Skeletal muscle cell (primary cell): ENCODE measurements around the gene ERGIC2.
A peak's percentile ranks its signal among the peaks of the same experiment; 100 is the strongest.
"Not testable (repeated sequence)": the region's sequence is repeated elsewhere in the genome, so short reads cannot be mapped to it uniquely, and the experiment has no call there.

ENCODE experiments used
- DNase-seq: peaks from one replicate; pipeline ENCODE4 v3.0.0-alpha.2; 2010; ENCODE audit warnings: low read depth
- H3K4me3 ChIP-seq: 2 replicates; pipeline ENCODE4 v1.5.1; 2011; ENCODE audit warnings: low read depth, mild to moderate bottlenecking, control low read depth, low read length, moderate library complexity

ERGIC2 gene, protein sequence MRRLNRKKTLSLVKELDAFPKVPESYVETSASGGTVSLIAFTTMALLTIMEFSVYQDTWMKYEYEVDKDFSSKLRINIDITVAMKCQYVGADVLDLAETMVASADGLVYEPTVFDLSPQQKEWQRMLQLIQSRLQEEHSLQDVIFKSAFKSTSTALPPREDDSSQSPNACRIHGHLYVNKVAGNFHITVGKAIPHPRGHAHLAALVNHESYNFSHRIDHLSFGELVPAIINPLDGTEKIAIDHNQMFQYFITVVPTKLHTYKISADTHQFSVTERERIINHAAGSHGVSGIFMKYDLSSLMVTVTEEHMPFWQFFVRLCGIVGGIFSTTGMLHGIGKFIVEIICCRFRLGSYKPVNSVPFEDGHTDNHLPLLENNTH

DNA sequence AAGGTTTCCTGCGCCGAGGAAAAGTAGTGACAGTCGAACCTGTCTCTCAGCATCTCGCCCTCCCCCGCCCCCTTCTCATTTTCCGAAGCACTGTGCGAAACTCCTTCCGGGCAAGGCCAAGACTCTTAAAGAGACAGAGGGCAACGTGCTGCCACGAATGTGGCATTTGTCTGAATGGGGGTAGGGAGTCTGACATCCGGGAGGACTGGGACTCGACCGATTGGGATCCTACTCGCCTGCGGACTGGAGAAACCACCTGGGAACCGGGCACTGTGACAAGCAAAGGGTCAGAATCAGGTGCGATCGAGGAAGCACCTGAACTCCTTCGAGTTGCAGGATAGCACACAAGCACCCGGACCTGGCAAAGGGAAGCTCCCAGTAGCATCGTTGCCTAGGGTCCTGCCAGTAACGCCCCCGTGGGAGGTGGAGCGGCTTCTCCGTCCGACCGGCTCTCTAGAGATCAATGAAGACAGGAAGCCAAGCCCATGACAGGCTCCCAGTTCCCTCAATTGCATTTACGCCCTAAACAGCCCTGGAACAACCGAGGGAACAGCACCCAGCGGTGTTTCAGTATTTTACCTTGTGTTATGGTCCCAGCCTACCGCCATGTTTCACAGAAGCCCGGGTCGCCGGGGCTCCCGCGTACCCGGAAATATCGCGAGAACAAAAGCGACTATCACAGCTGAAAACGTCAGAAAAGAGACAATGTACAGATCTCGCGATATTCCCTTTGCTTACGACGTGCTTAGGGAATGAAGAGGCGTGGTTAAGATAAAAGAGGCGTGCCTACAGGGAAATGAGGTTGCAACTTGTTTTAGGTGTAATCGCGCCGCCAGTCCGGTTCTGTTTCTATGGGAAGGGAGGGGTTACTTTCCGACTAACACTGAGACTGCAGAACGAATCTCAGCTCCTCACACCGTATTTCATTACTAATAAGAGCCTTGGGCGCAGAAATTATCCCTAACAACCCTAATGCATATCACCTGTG lies at the start of gene ERGIC2:
ERGIC2 (minus strand) TSS at position 637 of the 988 bp plus-strand sequence. CDS start 9,539 bp downstream, outside the sequence.
- peak; percentile 98 for DNase-seq
- peak within 1 kb of the TSS; percentile 93 for H3K4me3 ChIP-seq

DNA sequence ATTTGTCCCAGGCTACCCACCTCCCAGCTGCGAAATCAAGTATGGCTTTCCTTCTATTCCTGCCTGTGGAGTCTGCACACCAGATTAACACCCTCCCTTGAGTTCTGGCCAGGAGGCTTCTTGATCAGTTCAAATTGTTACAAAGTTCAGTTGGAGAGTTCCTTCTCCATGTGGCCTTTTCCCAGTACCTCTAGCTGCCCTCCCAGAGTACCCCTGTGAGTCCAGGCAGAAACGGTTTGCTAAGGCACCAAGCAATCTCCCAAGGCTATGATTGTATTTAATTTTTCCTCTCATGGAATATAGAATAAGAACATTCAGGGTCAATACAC lies 49.7 kb upstream of the ERGIC2 start:
- DNase-seq: no peak
- no peak overlapping the region for H3K4me3 ChIP-seq

DNA sequence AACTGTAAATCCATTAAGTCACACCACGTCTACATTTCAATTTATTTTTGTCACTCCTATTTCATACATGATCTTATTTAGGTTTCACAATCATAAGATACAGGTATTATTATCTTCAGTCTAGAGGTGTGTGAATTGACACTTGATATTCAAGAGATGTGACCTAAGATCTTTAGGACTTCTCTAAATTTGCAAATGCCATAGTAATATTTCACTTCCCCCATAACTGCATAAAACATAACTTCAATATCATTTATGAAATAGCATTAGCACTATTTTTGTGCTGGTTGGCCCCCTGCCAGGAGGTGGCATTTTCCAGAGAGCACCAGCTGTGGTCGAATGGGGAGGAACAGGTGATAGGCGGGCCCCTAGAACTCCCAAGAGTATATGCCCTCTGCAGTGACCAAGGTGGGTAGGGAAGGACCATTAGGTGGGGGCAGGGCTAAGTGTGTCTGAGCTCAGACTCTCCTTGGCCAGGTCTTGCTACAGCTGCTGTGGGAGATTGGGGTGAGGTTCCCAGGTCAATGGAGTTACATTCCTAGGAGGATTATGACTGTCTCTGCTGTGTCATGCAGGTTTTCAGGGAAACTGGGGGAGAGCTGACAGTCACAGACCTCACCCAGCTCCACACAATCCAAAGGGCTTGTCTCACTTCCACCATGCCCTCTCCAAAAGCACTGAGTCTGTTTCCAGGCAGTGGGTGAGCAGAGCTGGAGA lies 49.2 kb upstream of the ERGIC2 start:
- H3K4me3 ChIP-seq: no peak overlapping the region
- DNase-seq: no peak

DNA sequence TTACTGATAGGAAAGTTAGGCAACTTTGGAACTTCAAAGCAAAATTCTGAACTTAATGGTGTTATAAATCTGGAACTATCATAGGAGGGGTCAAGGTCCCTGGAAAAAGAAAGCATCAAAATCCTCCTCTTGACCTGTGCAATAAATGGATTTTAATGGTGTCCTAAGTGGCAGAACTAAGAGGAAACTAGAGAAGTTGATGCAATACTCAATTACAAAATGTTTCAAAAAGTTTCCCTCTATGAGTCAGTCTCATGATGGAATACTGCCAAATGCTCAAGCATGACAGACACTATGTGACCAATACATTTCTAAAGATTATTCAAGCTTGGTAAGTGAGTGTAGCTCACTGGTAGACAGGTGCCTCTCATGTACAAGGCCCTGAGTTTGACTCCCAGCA lies 47.7 kb upstream of the ERGIC2 start:
- DNase-seq: peak; percentile 65
- no peak overlapping the region for H3K4me3 ChIP-seq

GRCh38 chr12:29427964-29428363 lies 47.0 kb upstream of the ERGIC2 start:
- no peak for DNase-seq
- H3K4me3 ChIP-seq: no peak overlapping the region

- no peak overlapping the region for H3K4me3 ChIP-seq
- no peak for DNase-seq
Measured at GRCh38 chr12:29426498-29426897, 45.5 kb upstream of the ERGIC2 start.

- no peak overlapping the region for H3K4me3 ChIP-seq
- DNase-seq: no peak
Measured at GRCh38 chr12:29425722-29426121, 44.8 kb upstream of the ERGIC2 start.

GRCh38 chr12:29416748-29417147 lies 35.8 kb upstream of the ERGIC2 start:
- DNase-seq: no peak
- H3K4me3 ChIP-seq: no peak overlapping the region

DNA sequence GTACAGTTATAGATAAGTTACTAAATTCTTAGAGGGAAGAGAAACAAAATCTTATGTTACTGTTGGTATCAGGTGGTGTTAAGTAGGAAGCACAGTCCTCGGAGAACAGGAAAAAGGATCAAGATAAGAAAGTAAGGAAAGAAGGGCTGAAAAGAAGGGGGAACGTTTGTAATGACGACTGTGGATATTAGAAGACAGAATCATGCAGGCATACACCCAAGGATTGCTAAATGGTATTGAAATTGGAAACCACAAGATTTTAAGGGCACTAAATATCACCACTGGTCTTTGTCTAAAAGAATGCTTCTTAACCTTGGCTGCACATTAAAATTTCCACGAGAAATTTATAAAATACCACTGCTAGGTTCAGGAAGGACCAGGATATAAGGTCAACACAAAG lies 34.1 kb upstream of the ERGIC2 start:
- no peak overlapping the region for H3K4me3 ChIP-seq
- no peak for DNase-seq

DNA sequence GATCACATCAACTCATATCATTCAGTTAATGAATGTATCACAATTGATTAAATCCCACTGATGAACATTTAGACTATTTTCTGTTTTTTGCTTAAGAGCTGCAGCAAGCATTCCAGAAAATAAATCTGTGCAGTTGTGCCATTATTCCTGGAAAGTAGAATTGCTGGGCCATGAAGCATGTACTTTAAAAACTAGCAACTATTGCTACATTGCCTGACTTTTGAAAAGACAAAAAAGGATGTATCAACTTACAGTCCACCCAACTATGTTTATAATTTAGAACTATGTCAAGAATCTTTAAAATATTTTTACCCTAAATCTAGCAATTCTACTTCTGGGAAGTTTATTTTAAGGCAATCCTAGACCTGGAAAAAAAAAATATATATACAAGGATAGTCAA lies 33.4 kb upstream of the ERGIC2 start:
- no peak overlapping the region for H3K4me3 ChIP-seq
- DNase-seq: no peak

- DNase-seq: no peak
- H3K4me3 ChIP-seq: no peak overlapping the region
Measured at GRCh38 chr12:29405561-29405960, 24.6 kb upstream of the ERGIC2 start.

DNA sequence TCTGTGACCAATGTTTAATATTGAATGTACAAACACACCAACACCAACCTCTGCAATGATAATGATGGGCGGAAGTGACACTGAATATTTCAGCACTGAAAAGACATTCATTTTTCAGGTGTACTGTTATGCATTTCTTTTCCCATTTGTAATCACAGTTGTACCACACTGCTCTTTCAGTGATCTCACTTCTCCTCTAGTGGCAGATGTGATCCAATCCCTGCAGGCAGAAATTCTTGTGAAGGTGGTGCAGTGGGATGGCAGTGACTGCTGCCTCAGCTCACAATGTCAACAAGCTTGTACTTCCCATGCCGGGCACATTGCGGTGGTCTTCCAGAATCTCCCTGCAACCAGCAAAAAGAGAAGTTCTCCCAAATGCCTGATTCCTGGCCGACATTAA lies 23.0 kb upstream of the ERGIC2 start:
- no peak overlapping the region for H3K4me3 ChIP-seq
- DNase-seq: no peak

DNA sequence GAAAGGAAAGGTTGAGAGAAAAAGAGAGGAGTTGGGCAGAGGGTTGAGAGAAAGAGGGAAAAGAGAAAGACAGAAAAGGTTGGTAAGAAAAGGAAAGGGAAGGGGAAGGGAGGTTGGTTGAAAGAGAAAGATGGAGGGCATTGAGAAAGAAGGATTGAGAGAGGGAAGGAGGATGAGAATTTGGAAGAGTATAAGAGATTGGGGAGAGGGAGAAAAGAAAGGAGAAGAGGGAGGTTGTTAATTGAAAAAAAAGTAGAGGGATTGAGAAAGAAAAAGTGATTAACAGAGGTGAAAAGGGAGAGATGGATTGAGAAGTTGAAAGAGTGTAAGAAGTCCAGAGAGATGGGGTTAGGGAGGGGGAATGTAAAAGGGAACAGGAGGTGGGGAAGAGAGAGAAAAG lies 21.5 kb upstream of the ERGIC2 start:
- no peak overlapping the region for H3K4me3 ChIP-seq
- no peak for DNase-seq

GRCh38 chr12:29398495-29398894 lies 17.5 kb upstream of the ERGIC2 start:
- DNase-seq: no peak
- no peak overlapping the region for H3K4me3 ChIP-seq

DNA sequence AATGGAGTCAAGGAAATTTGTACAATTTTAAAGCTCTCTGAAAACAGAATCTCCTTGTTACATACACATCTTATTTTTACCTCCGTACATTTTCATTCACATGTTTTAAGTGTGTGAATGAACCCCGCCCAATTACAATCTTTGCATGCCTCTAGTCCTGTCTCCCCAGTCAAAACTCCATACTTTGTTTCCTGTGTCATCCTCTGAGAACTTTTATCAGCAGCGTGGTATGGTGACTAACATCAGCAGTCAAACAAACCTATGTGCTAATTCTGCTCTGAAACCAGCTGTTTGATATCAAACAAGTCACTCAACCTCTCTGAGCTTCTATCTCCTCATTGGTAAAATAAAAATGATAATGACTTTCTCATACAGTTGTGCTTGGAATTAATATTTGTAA lies 15.8 kb upstream of the ERGIC2 start:
- DNase-seq: no peak
- H3K4me3 ChIP-seq: no peak overlapping the region

- DNase-seq: no peak
- H3K4me3 ChIP-seq: no peak overlapping the region
Measured at GRCh38 chr12:29395356-29395755, 14.4 kb upstream of the ERGIC2 start.

DNA sequence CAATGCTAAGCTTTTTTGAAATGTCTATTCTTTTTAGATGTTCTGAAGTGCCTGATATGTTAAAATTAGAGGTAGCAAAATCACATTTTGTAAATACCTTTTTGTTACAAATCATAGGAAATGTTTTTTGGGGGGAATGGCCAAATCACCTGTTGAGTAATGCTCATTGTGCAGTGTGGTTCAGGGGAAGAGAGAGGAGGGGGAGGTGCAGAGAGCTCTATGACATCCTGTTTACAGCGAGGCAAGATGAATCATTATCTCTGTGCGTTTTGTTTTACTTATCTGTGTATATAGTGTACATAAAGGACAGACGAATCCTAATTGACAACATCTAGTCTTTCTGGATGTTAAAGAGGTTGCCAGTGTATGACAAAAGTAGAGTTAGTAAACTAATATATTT lies 9.4 kb upstream of the ERGIC2 start:
- H3K4me3 ChIP-seq, DNase-seq: not testable (repeated sequence)

- H3K4me3 ChIP-seq: no peak overlapping the region
- DNase-seq: no peak
Measured at GRCh38 chr12:29389295-29389919, 8.4 kb upstream of the ERGIC2 start.

- DNase-seq, H3K4me3 ChIP-seq: not testable (repeated sequence)
Measured at GRCh38 chr12:29386084-29386680, 5.2 kb upstream of the ERGIC2 start.
